ENCODE data around the gene SOCS7.

DNA sequence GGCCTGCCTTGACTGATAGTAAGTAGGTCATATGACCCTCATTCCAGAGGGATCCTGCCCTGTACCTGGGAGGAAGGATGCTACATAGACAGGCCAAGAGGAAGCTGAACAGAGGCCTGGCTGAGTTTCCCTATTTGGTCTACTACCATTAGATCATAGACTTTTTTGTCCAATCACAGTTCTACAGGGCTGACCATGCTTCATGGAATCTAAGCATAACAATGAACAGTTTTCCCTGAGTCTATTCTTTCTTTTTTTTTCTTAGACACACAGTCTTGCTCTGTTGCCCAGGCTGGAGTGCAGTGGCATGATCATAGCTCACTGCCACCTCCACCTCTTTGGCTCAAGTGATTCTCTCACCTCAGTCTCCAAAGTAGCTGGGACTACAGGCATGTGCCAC is 11.8 kb upstream of the SOCS7 start:
- TF ChIP-seq, protein P1, sequence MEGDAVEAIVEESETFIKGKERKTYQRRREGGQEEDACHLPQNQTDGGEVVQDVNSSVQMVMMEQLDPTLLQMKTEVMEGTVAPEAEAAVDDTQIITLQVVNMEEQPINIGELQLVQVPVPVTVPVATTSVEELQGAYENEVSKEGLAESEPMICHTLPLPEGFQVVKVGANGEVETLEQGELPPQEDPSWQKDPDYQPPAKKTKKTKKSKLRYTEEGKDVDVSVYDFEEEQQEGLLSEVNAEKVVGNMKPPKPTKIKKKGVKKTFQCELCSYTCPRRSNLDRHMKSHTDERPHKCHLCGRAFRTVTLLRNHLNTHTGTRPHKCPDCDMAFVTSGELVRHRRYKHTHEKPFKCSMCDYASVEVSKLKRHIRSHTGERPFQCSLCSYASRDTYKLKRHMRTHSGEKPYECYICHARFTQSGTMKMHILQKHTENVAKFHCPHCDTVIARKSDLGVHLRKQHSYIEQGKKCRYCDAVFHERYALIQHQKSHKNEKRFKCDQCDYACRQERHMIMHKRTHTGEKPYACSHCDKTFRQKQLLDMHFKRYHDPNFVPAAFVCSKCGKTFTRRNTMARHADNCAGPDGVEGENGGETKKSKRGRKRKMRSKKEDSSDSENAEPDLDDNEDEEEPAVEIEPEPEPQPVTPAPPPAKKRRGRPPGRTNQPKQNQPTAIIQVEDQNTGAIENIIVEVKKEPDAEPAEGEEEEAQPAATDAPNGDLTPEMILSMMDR (conservative IDR thresholded peaks at IDR 0.05; ENCODE audit: low read depth, low read length) = no peak
- no peak for TF ChIP-seq RFX5 (IDR thresholded peaks at IDR 0.05; ENCODE audit: low read depth, low read length)
- TF ChIP-seq RCOR1 (IDR thresholded peaks at IDR 0.05; ENCODE audit: insufficient replicate concordance, low read length) = no peak
- no peak for TF ChIP-seq MAZ (IDR thresholded peaks at IDR 0.05; ENCODE audit: borderline replicate concordance, low read depth, low read length)
- TF ChIP-seq POLR2A (IDR thresholded peaks at IDR 0.05; ENCODE audit: low read depth, low read length) = no peak
- TF ChIP-seq, protein P2, sequence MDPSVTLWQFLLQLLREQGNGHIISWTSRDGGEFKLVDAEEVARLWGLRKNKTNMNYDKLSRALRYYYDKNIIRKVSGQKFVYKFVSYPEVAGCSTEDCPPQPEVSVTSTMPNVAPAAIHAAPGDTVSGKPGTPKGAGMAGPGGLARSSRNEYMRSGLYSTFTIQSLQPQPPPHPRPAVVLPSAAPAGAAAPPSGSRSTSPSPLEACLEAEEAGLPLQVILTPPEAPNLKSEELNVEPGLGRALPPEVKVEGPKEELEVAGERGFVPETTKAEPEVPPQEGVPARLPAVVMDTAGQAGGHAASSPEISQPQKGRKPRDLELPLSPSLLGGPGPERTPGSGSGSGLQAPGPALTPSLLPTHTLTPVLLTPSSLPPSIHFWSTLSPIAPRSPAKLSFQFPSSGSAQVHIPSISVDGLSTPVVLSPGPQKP (IDR thresholded peaks at IDR 0.05; ENCODE audit: borderline replicate concordance, low read depth, low read length) = no peak
- no peak for TF ChIP-seq SMC3 (IDR thresholded peaks at IDR 0.05; ENCODE audit: low read depth, low read length)
- TF ChIP-seq, protein P3, sequence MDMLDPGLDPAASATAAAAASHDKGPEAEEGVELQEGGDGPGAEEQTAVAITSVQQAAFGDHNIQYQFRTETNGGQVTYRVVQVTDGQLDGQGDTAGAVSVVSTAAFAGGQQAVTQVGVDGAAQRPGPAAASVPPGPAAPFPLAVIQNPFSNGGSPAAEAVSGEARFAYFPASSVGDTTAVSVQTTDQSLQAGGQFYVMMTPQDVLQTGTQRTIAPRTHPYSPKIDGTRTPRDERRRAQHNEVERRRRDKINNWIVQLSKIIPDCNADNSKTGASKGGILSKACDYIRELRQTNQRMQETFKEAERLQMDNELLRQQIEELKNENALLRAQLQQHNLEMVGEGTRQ (IDR thresholded peaks at IDR 0.05; ENCODE audit: low read depth, low read length) = no peak
- no peak for TF ChIP-seq MXI1 (IDR thresholded peaks at IDR 0.05; ENCODE audit: borderline replicate concordance, low read depth, low read length)
- no peak for TF ChIP-seq BHLHE40 (IDR thresholded peaks at IDR 0.05; ENCODE audit: low read depth, low read length)
- TF ChIP-seq RAD21 (IDR thresholded peaks at IDR 0.05; ENCODE audit: low read length) = no peak
- TF ChIP-seq MAFK (IDR thresholded peaks at IDR 0.05; ENCODE audit: low read depth, low read length) = no peak
- TF ChIP-seq CHD1 (IDR thresholded peaks at IDR 0.05; ENCODE audit: low read depth, low read length) = no peak
- TF ChIP-seq FOS (IDR thresholded peaks at IDR 0.05; ENCODE audit: low read depth, low read length) = no peak
